Measurements from ENCODE around the gene ACSL1. TPM values are rescaled to one million over a fixed set of nuclear protein-coding genes. Genes with fewer than 3 reads are reported as not detected.
"Not testable (repeated sequence)": the region's sequence is repeated elsewhere in the genome, so short reads cannot be mapped to it uniquely, and the experiment has no call there.

Gene ACSL1
- total RNA-seq, 1 donor from 2014 or later, result 321 TPM

GRCh38 chr4:184843984-184844554, 18.3 kb upstream of the ACSL1 start:
- no peak overlapping the region for H3K27ac ChIP-seq
- DNase-seq (no peak), ATAC-seq (no peak)
- TF ChIP-seq CTCF (IDR thresholded peaks at IDR 0.05), result no peak
- no peak overlapping the region for H3K4me3 ChIP-seq
- H3K27me3 ChIP-seq (ENCODE audit: low read depth), result peaks cover 3% of the 10 kb centered on the region
- no peaks in the 10 kb centered on the region for H3K4me1 ChIP-seq
- no peaks in the 10 kb centered on the region for H3K9me3 ChIP-seq
- intact Hi-C loops (cut with DNase I), result no loop called here
- H3K36me3 ChIP-seq, result no peaks in the 10 kb centered on the region

DNA sequence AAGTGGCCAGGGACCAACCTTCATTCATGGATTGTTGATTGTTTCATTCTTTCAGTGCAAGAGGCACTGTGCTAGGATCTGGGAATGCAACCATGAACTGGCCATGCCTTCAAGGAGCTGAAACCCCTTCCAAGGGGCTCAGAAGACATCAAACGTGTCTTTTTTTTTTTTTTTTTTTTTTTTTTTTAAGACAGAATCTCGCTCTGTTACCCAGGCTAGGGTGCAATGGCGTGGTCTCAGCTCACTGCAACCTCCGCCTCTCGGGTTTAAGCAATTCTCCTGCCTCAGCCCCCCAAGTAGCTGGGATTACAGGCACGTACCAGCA, 13.3 kb upstream of the ACSL1 start:
- H3K9me3 ChIP-seq; DNase-seq; H3K36me3 ChIP-seq; H3K4me1 ChIP-seq; intact Hi-C loops (cut with DNase I); H3K27me3 ChIP-seq (ENCODE audit: low read depth); H3K27ac ChIP-seq; H3K4me3 ChIP-seq; ATAC-seq: not testable (repeated sequence)

GRCh38 chr4:184838249-184839074, 12.7 kb upstream of the ACSL1 start:
- Histone ChIP-seq H3K36me3 (no peaks in the 10 kb centered on the region), H3K4me3 (no peak overlapping the region)

GRCh38 chr4:184836613-184837012, 10.8 kb upstream of the ACSL1 start:
- no peak for ATAC-seq

More at GRCh38 chr4:184838249-184839074, 12.7 kb upstream of the ACSL1 start:
- peak; percentile 61 to 88 for ATAC-seq
- H3K27ac ChIP-seq, result no peak overlapping the region
- intact Hi-C loops (cut with DNase I), result no loop called here
- H3K4me1 ChIP-seq, result peaks cover 5% of the 10 kb centered on the region
- DNase-seq, result no peak
- H3K9me3 ChIP-seq, result no peaks in the 10 kb centered on the region
- TF ChIP-seq CTCF (IDR thresholded peaks at IDR 0.05), result no peak
- no peaks in the 10 kb centered on the region for H3K27me3 ChIP-seq (ENCODE audit: low read depth)

GRCh38 chr4:184833046-184833838, 7.5 kb upstream of the ACSL1 start:
- Histone ChIP-seq H3K4me3 (no peak overlapping the region), H3K27me3 (ENCODE audit: low read depth) (no peaks in the 10 kb centered on the region), H3K4me1 (peaks cover 5% of the 10 kb centered on the region), H3K27ac (no peak overlapping the region), H3K9me3 (no peaks in the 10 kb centered on the region), H3K36me3 (no peaks in the 10 kb centered on the region)
- ATAC-seq (peak; percentile 93 to 94), DNase-seq (no peak)
- intact Hi-C loops (cut with DNase I), result no loop called here
- TF ChIP-seq CTCF (IDR thresholded peaks at IDR 0.05), result no peak

More at GRCh38 chr4:184836613-184837012, 10.8 kb upstream of the ACSL1 start:
- no peak for DNase-seq
- Histone ChIP-seq H3K4me3 (no peak overlapping the region), H3K4me1 (peaks cover 5% of the 10 kb centered on the region), H3K36me3 (no peaks in the 10 kb centered on the region), H3K27ac (no peak overlapping the region), H3K27me3 (ENCODE audit: low read depth) (no peaks in the 10 kb centered on the region), H3K9me3 (no peaks in the 10 kb centered on the region)
- intact Hi-C loops (cut with DNase I), result no loop called here
- TF ChIP-seq CTCF (IDR thresholded peaks at IDR 0.05), result no peak
